Activated CD8-positive, alpha-beta memory T cell treated with anti-CD3 and anti-CD28 coated beads for 36 hours (primary cell): ENCODE measurements around the gene SETBP1. TPM values are rescaled to one million over a fixed set of nuclear protein-coding genes. Genes with fewer than 3 reads are reported as not detected.

Source experiments
- CTCF ChIA-PET: fragments of 350-600 bp; sonication (Branson Sonifier 250); formaldehyde crosslinking; loops from one replicate; lab custom pipeline; 2021; ENCODE audit warnings: antibody characterized with exemption; lab: Charles Lee
- POLR2A ChIA-PET: fragments of 350-600 bp; sonication (Branson Sonifier 250); formaldehyde crosslinking; loops from one replicate; lab custom pipeline; 2021; ENCODE audit warnings: antibody characterized with exemption; lab: Charles Lee
- total RNA-seq, 2 experiments: library from RNA; stranded (reverse); gene quantifications; one replicate each; pipeline ENCODE4 v1.2.3, GENCODE V29; 2021

SETBP1 gene
- total RNA-seq, 2 experiments from 2014 or later = 17.3 to 18.4 TPM

- ChIA-PET POLR2A (no interaction called here), CTCF (interaction anchor here (1.1 kb wide), 1 partner anchor 217 kb away, joined by 5 read pairs; no protein-coding TSS in a partner anchor)
Observed at GRCh38 chr18:44895176-44895798, 214.6 kb downstream of the SETBP1 start.

GRCh38 chr18:44896846-44897245, 216.2 kb downstream of the SETBP1 start:
- CTCF ChIA-PET = interaction anchor here (1.4 kb wide), 1 partner anchor 218 kb away, joined by 3 read pairs; no protein-coding TSS in a partner anchor
- POLR2A ChIA-PET = no interaction called here

GRCh38 chr18:44897411-44897810, 216.7 kb downstream of the SETBP1 start:
- ChIA-PET POLR2A (no interaction called here), CTCF (interaction anchor here (0.6 to 1.4 kb wide), 2 partner anchors 219 to 487 kb away, joined by 3 read pairs; no protein-coding TSS in a partner anchor)

- ChIA-PET CTCF (interaction anchor here (0.6 to 1.4 kb wide), 2 partner anchors 219 to 487 kb away, joined by 3 read pairs; no protein-coding TSS in a partner anchor), POLR2A (no interaction called here)
Observed at GRCh38 chr18:44897816-44898215, 217.1 kb downstream of the SETBP1 start.

GRCh38 chr18:44898498-44898897, 217.8 kb downstream of the SETBP1 start:
- POLR2A ChIA-PET = no interaction called here

GRCh38 chr18:44899832-44900231, 219.1 kb downstream of the SETBP1 start:
- ChIA-PET CTCF (no interaction called here), POLR2A (no interaction called here)

More at GRCh38 chr18:44898498-44898897, 217.8 kb downstream of the SETBP1 start:
- CTCF ChIA-PET = no interaction called here

- CTCF ChIA-PET = no interaction called here
- POLR2A ChIA-PET = no interaction called here
Observed at GRCh38 chr18:44900627-44901026, 219.9 kb downstream of the SETBP1 start.

- ChIA-PET CTCF (interaction anchor here (1.0 kb wide), 1 partner anchor 14 kb away, joined by 4 read pairs; no protein-coding TSS in a partner anchor), POLR2A (no interaction called here)
Observed at GRCh38 chr18:44901283-44901682, 220.6 kb downstream of the SETBP1 start.

- POLR2A ChIA-PET = interaction anchor here (0.7 kb wide), 1 partner anchor 223 kb away, joined by 3 read pairs; the partner anchor contains the start of gene SETBP1
- CTCF ChIA-PET = no interaction called here
Observed at GRCh38 chr18:44903327-44903726, 222.6 kb downstream of the SETBP1 start.

- CTCF ChIA-PET = interaction anchor here (1.1 kb wide), 1 partner anchor 308 kb away, joined by 4 read pairs; no protein-coding TSS in a partner anchor
- POLR2A ChIA-PET = interaction anchor here (1.2 kb wide), 1 partner anchor 11 kb away, joined by 3 read pairs; no protein-coding TSS in a partner anchor
Observed at GRCh38 chr18:44904768-44905167, 224.1 kb downstream of the SETBP1 start.

- POLR2A ChIA-PET = no interaction called here
- CTCF ChIA-PET = no interaction called here
Observed at GRCh38 chr18:44909191-44909719, 228.6 kb downstream of the SETBP1 start.

GRCh38 chr18:44911260-44911659, 230.6 kb downstream of the SETBP1 start:
- ChIA-PET CTCF (no interaction called here), POLR2A (no interaction called here)

GRCh38 chr18:44911773-44912172, 231.1 kb downstream of the SETBP1 start:
- POLR2A ChIA-PET = no interaction called here
- CTCF ChIA-PET = no interaction called here

- POLR2A ChIA-PET = no interaction called here
- CTCF ChIA-PET = no interaction called here
Observed at GRCh38 chr18:44912740-44913478, 232.2 kb downstream of the SETBP1 start.

GRCh38 chr18:44914028-44914427, 233.3 kb downstream of the SETBP1 start:
- CTCF ChIA-PET = interaction anchor here (0.7 kb wide), 1 partner anchor 11 kb away, joined by 3 read pairs; no protein-coding TSS in a partner anchor
- POLR2A ChIA-PET = no interaction called here

- CTCF ChIA-PET = no interaction called here
- POLR2A ChIA-PET = no interaction called here
Observed at GRCh38 chr18:44915213-44915612, 234.5 kb downstream of the SETBP1 start.

GRCh38 chr18:44915661-44916060, 235.0 kb downstream of the SETBP1 start:
- CTCF ChIA-PET = no interaction called here

GRCh38 chr18:44916429-44917207, 235.9 kb downstream of the SETBP1 start:
- CTCF ChIA-PET = no interaction called here
- POLR2A ChIA-PET = no interaction called here

More at GRCh38 chr18:44915661-44916060, 235.0 kb downstream of the SETBP1 start:
- POLR2A ChIA-PET = no interaction called here
